GM23338 (cell line): Measurements from ENCODE around the gene ANKRD31. TPM values are rescaled to one million over a fixed set of nuclear protein-coding genes. Genes with fewer than 3 reads are reported as not detected.

Experiments used
- ATAC-seq: fragments of 200-7000 bp; cut with Tn5 transposase; 3 replicates; pipeline ENCODE4 v1.9.1; 2020
- DNase-seq: peaks from one replicate; pipeline ENCODE4 v3.0.0-alpha.2; 2015; ENCODE audit warnings: low spot score
- H2AFZ ChIP-seq: fragments of 200-600 bp; sonication (generic); 2 replicates; pipeline ENCODE4 v1.8.0; 2016; ENCODE audit warnings: antibody characterized with exemption, mild to moderate bottlenecking, moderate library complexity
- H3F3A ChIP-seq: fragments of 200-600 bp; sonication (generic); replicated peaks from 2 replicates; pipeline ENCODE4 v1.8.0; 2017; ENCODE audit warnings: antibody characterized with exemption, mixed run types, low read depth
- H3K27ac ChIP-seq: fragments of 200-600 bp; sonication (generic); 2 replicates; pipeline ENCODE4 v1.6.1; 2016; ENCODE audit warnings: low read depth
- H3K27me3 ChIP-seq: fragments of 200-600 bp; sonication (generic); 2 replicates; pipeline ENCODE4 v1.8.0; 2016; ENCODE audit warnings: mild to moderate bottlenecking, mixed run types, moderate library complexity; ENCODE audit not compliant: insufficient read depth
- H3K36me3 ChIP-seq: fragments of 200-600 bp; sonication (generic); 2 replicates; pipeline ENCODE4 v1.8.0; 2016; ENCODE audit warnings: mild to moderate bottlenecking; ENCODE audit not compliant: insufficient read depth
- H3K4me1 ChIP-seq: fragments of 200-600 bp; sonication (generic); 2 replicates; pipeline ENCODE4 v1.8.0; 2016; ENCODE audit warnings: mild to moderate bottlenecking, moderate library complexity; ENCODE audit not compliant: insufficient read depth
- H3K4me2 ChIP-seq: fragments of 200-600 bp; sonication (generic); 2 replicates; pipeline ENCODE4 v1.7.1; 2017; ENCODE audit warnings: mixed run types
- H3K4me3 ChIP-seq: fragments of 200-600 bp; sonication (generic); 2 replicates; pipeline ENCODE4 v1.6.1; 2016; ENCODE audit warnings: mixed run types
- H3K79me2 ChIP-seq: fragments of 200-600 bp; sonication (generic); replicated peaks from 2 replicates; pipeline ENCODE4 v1.8.0; 2017; ENCODE audit warnings: mild to moderate bottlenecking; ENCODE audit not compliant: insufficient read depth
- H3K9me2 ChIP-seq: fragments of 200-600 bp; sonication (generic); 2 replicates; pipeline ENCODE4 v1.8.0; 2017; ENCODE audit not compliant: insufficient read depth
- H4K20me1 ChIP-seq: fragments of 200-600 bp; sonication (generic); replicated peaks from 2 replicates; pipeline ENCODE4 v1.8.0; 2017; ENCODE audit warnings: mild to moderate bottlenecking; ENCODE audit not compliant: insufficient read depth
- H3K27ac Mint-ChIP-seq: 2 replicates; pipeline ENCODE4 v1.8.0; 2020; ENCODE audit warnings: inconsistent platforms, mild to moderate bottlenecking, moderate library complexity, mixed read lengths
- H3K27me3 Mint-ChIP-seq: 3 replicates; pipeline ENCODE4 v1.8.0; 2022; ENCODE audit warnings: low read depth, mild to moderate bottlenecking, moderate library complexity, mixed read lengths, inconsistent platforms; ENCODE audit not compliant: insufficient read depth, poor library complexity
- H3K36me3 Mint-ChIP-seq: 3 replicates; pipeline ENCODE4 v1.8.0; 2021; ENCODE audit warnings: low read depth, mild to moderate bottlenecking, inconsistent platforms, moderate library complexity, mixed read lengths
- H3K4me1 Mint-ChIP-seq: 3 replicates; pipeline ENCODE4 v1.8.0; 2020; ENCODE audit warnings: mild to moderate bottlenecking, inconsistent platforms, mixed read lengths
- H3K4me3 Mint-ChIP-seq: 3 replicates; pipeline ENCODE4 v1.8.0; 2021; ENCODE audit warnings: moderate library complexity, mild to moderate bottlenecking, inconsistent platforms, mixed read lengths
- H3K9me3 Mint-ChIP-seq: 3 replicates; pipeline ENCODE4 v1.8.0; 2020; ENCODE audit warnings: moderate library complexity, mild to moderate bottlenecking, inconsistent platforms, mixed read lengths
- CREB1 ChIP-seq: fragments of 250-450 bp; sonication (Bioruptor Pico); IDR thresholded peaks from 2 replicates; pipeline ENCODE4 v1.5.0; 2020; ENCODE audit warnings: low read depth, mild to moderate bottlenecking, moderate library complexity
- NANOG ChIP-seq: IDR thresholded peaks from 2 replicates; pipeline ENCODE4 v1.6.1; 2016; ENCODE audit warnings: antibody characterized with exemption, borderline replicate concordance
- STAT1 ChIP-seq: IDR thresholded peaks from one replicate; pipeline ENCODE4 v1.6.1; 2016; ENCODE audit warnings: antibody characterized with exemption; ENCODE audit not compliant: unreplicated experiment
- polyA plus RNA-seq: library from polyadenylated mRNA; unstranded; fragments of >200 nt; fragmentation: Nextera tagmentation; extraction: Ambion mirVana; gene quantifications from 2 replicates; pipeline ENCODE4 v1.2.1, GENCODE V29; 2016
- total RNA-seq: library from RNA; depleted of rRNA; stranded (reverse); fragments of >200 nt; shearing (Covaris generic); gene quantifications from 2 replicates; pipeline ENCODE4 v1.2.3, GENCODE V29; 2014
- TF ChIP-seq, protein P1 (sequence below): fragments of 250-450 bp; sonication (Bioruptor Pico); IDR thresholded peaks from 2 replicates; pipeline ENCODE4 v1.5.0; 2020; ENCODE audit warnings: mild to moderate bottlenecking, moderate library complexity
- TF ChIP-seq, protein P2 (sequence below): IDR thresholded peaks from one replicate; pipeline ENCODE4 v1.6.1; 2018; ENCODE audit warnings: antibody characterized with exemption; ENCODE audit not compliant: unreplicated experiment
- TF ChIP-seq, protein P3 (sequence below), 2 experiments: fragments of 200-600 bp in 1 of 2; sonication (generic) in 1 of 2; conservative IDR thresholded peaks; 2 replicates each; pipeline versions ENCODE4 v1.5.1 to v1.6.1; 2016 to 2017; ENCODE audit warnings: antibody characterized with exemption in 2 of 2, low read depth in 2 of 2, mild to moderate bottlenecking in 2 of 2, moderate library complexity in 1 of 2

The ANKRD31 gene
- total and polyA plus RNA-seq, 2 experiments from 2014 or later, result 0.18 to 0.59 TPM

DNA sequence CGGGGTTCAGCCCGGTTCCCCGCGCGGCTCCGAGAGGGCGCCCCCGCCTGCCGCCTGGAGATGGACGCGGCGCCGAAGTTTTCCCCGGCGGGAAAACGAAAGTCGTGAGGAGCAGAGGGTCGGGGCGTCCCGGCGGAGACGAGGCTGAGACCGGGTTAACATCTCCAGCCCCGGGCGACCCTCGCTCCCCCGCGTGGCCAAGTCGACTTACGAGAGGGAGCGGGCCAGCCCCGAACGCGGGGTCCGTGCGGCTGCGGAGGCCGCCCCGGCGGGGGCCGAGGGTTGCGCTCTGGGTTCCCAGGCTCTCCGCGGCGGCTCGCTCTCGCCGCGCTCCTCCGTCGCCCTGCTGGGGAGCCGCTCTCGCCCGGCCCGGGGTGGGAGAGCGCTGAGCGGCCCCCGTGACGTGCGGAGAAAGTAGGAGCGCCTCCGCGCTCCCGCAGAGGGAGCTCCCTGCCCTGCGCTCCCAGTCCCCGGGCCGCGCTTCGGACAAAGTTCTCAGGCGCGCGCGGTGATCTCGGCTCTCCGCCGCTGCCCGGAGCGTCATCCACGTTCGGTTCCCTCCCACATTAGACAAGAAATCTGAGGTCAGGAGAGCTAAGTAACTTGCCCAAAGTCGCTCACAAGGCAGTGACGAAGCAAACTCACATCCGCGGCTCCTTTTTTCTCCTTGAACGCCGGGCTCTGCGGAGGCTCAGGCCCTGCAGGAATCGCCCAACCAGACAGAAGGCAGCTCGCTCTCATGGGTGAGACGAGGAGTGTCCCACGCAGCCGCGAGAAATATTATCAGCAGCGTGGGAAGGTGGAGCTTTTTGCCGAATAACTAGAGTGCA is 183.2 kb downstream of the ANKRD31 start:
- Mint-ChIP-seq H3K4me3 (peak overlapping the region; percentile 81), H3K9me3 (no peaks in the 10 kb centered on the region; the same call in 2 of the 3 replicates), H3K27me3 (peaks cover 44% of the 10 kb centered on the region), H3K36me3 (no peaks in the 10 kb centered on the region; the same call in 2 of the 3 replicates), H3K27ac (no peak overlapping the region), H3K4me1 (peaks cover 67% of the 10 kb centered on the region)
- TF ChIP-seq NANOG (no peak), STAT1 (no peak), CREB1 (CRISPR knock-in tag) (peak; percentile 35; the same call in 1 of the 2 replicates)
- TF ChIP-seq, protein P1, sequence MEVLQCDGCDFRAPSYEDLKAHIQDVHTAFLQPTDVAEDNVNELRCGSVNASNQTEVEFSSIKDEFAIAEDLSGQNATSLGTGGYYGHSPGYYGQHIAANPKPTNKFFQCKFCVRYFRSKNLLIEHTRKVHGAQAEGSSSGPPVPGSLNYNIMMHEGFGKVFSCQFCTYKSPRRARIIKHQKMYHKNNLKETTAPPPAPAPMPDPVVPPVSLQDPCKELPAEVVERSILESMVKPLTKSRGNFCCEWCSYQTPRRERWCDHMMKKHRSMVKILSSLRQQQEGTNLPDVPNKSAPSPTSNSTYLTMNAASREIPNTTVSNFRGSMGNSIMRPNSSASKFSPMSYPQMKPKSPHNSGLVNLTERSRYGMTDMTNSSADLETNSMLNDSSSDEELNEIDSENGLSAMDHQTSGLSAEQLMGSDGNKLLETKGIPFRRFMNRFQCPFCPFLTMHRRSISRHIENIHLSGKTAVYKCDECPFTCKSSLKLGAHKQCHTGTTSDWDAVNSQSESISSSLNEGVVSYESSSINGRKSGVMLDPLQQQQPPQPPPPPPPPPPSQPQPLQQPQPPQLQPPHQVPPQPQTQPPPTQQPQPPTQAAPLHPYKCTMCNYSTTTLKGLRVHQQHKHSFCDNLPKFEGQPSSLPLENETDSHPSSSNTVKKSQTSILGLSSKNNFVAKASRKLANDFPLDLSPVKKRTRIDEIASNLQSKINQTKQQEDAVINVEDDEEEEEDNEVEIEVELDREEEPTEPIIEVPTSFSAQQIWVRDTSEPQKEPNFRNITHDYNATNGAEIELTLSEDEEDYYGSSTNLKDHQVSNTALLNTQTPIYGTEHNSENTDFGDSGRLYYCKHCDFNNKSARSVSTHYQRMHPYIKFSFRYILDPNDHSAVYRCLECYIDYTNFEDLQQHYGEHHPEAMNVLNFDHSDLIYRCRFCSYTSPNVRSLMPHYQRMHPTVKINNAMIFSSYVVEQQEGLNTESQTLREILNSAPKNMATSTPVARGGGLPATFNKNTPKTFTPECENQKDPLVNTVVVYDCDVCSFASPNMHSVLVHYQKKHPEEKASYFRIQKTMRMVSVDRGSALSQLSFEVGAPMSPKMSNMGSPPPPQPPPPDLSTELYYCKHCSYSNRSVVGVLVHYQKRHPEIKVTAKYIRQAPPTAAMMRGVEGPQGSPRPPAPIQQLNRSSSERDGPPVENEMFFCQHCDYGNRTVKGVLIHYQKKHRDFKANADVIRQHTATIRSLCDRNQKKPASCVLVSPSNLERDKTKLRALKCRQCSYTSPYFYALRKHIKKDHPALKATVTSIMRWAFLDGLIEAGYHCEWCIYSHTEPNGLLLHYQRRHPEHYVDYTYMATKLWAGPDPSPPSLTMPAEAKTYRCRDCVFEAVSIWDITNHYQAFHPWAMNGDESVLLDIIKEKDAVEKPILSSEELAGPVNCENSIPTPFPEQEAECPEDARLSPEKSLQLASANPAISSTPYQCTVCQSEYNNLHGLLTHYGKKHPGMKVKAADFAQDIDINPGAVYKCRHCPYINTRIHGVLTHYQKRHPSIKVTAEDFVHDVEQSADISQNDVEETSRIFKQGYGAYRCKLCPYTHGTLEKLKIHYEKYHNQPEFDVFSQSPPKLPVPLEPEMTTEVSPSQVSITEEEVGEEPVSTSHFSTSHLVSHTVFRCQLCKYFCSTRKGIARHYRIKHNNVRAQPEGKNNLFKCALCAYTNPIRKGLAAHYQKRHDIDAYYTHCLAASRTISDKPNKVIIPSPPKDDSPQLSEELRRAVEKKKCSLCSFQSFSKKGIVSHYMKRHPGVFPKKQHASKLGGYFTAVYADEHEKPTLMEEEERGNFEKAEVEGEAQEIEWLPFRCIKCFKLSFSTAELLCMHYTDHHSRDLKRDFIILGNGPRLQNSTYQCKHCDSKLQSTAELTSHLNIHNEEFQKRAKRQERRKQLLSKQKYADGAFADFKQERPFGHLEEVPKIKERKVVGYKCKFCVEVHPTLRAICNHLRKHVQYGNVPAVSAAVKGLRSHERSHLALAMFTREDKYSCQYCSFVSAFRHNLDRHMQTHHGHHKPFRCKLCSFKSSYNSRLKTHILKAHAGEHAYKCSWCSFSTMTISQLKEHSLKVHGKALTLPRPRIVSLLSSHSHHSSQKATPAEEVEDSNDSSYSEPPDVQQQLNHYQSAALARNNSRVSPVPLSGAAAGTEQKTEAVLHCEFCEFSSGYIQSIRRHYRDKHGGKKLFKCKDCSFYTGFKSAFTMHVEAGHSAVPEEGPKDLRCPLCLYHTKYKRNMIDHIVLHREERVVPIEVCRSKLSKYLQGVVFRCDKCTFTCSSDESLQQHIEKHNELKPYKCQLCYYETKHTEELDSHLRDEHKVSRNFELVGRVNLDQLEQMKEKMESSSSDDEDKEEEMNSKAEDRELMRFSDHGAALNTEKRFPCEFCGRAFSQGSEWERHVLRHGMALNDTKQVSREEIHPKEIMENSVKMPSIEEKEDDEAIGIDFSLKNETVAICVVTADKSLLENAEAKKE (CRISPR knock-in tag), result no peak
- TF ChIP-seq, protein P2, sequence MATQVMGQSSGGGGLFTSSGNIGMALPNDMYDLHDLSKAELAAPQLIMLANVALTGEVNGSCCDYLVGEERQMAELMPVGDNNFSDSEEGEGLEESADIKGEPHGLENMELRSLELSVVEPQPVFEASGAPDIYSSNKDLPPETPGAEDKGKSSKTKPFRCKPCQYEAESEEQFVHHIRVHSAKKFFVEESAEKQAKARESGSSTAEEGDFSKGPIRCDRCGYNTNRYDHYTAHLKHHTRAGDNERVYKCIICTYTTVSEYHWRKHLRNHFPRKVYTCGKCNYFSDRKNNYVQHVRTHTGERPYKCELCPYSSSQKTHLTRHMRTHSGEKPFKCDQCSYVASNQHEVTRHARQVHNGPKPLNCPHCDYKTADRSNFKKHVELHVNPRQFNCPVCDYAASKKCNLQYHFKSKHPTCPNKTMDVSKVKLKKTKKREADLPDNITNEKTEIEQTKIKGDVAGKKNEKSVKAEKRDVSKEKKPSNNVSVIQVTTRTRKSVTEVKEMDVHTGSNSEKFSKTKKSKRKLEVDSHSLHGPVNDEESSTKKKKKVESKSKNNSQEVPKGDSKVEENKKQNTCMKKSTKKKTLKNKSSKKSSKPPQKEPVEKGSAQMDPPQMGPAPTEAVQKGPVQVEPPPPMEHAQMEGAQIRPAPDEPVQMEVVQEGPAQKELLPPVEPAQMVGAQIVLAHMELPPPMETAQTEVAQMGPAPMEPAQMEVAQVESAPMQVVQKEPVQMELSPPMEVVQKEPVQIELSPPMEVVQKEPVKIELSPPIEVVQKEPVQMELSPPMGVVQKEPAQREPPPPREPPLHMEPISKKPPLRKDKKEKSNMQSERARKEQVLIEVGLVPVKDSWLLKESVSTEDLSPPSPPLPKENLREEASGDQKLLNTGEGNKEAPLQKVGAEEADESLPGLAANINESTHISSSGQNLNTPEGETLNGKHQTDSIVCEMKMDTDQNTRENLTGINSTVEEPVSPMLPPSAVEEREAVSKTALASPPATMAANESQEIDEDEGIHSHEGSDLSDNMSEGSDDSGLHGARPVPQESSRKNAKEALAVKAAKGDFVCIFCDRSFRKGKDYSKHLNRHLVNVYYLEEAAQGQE, result no peak
- TF ChIP-seq, protein P3, sequence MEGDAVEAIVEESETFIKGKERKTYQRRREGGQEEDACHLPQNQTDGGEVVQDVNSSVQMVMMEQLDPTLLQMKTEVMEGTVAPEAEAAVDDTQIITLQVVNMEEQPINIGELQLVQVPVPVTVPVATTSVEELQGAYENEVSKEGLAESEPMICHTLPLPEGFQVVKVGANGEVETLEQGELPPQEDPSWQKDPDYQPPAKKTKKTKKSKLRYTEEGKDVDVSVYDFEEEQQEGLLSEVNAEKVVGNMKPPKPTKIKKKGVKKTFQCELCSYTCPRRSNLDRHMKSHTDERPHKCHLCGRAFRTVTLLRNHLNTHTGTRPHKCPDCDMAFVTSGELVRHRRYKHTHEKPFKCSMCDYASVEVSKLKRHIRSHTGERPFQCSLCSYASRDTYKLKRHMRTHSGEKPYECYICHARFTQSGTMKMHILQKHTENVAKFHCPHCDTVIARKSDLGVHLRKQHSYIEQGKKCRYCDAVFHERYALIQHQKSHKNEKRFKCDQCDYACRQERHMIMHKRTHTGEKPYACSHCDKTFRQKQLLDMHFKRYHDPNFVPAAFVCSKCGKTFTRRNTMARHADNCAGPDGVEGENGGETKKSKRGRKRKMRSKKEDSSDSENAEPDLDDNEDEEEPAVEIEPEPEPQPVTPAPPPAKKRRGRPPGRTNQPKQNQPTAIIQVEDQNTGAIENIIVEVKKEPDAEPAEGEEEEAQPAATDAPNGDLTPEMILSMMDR (conservative IDR thresholded peaks at IDR 0.05; ENCODE audit: low read depth in 2 of 2), result peak in 1 of 2 experiments; percentile 20; a peak in 1 of 4 replicates
- Histone ChIP-seq H3K4me1 (peaks cover 37% of the 10 kb centered on the region), H3K27ac (peak overlapping the region; percentile 41; the same call in 1 of the 2 replicates), H4K20me1 (no peaks in the 10 kb centered on the region), H3F3A (no peaks in the 10 kb centered on the region), H2AFZ (peak overlapping the region; percentile 54; the same call in 1 of the 2 replicates), H3K4me3 (peak overlapping the region; percentile 71), H3K4me2 (peak overlapping the region; percentile 91), H3K27me3 (peaks cover 37% of the 10 kb centered on the region), H3K36me3 (no peaks in the 10 kb centered on the region), H3K9me2 (no peaks in the 10 kb centered on the region), H3K79me2 (peaks cover 28% of the 10 kb centered on the region)
- ATAC-seq (peak; percentile 22), DNase-seq (peak; percentile 73)
